ENCODE data around the gene SP3.

GRCh38 chr2:173989884-173990215 lies 24.7 kb upstream of the SP3 start:
- TF ChIP-seq CTCF (IDR thresholded peaks at IDR 0.05), result no peak
- TF ChIP-seq POLR2A (IDR thresholded peaks at IDR 0.05), result no peak
- TF ChIP-seq POLR2AphosphoS5 (IDR thresholded peaks at IDR 0.05; ENCODE audit: insufficient read depth in 1 of 2, low read depth in 1 of 2), result no peak
